Measurements from ENCODE around the gene KCTD11. TPM values are rescaled to one million over a fixed set of nuclear protein-coding genes. Genes with fewer than 3 reads are reported as not detected.

KCTD11 gene
- total and polyA plus RNA-seq, 2 experiments from 2014 or later, result 2.2 to 7.7 TPM

GRCh38 chr17:7384489-7385081, 32.6 kb downstream of the KCTD11 start:
- peak overlapping the region; percentile 81; the same call in 1 of the 2 replicates for H2AFZ ChIP-seq
- Mint-ChIP-seq H3K9me3 (no peaks in the 10 kb centered on the region), H3K27me3 (ENCODE audit: insufficient read depth, low read depth, poor library complexity) (peaks cover 37% of the 10 kb centered on the region), H3K36me3 (ENCODE audit: low read depth) (peaks cover 7% of the 10 kb centered on the region), H3K4me3 (peak overlapping the region; percentile 66), H3K27ac (no peak overlapping the region), H3K4me1 (peaks cover 21% of the 10 kb centered on the region)
- ATAC-seq (peak; percentile 6), DNase-seq (ENCODE audit: low spot score) (peak; percentile 44)
- H3K9me2 ChIP-seq (ENCODE audit: insufficient read depth), result no peaks in the 10 kb centered on the region
- TF ChIP-seq, protein P1, sequence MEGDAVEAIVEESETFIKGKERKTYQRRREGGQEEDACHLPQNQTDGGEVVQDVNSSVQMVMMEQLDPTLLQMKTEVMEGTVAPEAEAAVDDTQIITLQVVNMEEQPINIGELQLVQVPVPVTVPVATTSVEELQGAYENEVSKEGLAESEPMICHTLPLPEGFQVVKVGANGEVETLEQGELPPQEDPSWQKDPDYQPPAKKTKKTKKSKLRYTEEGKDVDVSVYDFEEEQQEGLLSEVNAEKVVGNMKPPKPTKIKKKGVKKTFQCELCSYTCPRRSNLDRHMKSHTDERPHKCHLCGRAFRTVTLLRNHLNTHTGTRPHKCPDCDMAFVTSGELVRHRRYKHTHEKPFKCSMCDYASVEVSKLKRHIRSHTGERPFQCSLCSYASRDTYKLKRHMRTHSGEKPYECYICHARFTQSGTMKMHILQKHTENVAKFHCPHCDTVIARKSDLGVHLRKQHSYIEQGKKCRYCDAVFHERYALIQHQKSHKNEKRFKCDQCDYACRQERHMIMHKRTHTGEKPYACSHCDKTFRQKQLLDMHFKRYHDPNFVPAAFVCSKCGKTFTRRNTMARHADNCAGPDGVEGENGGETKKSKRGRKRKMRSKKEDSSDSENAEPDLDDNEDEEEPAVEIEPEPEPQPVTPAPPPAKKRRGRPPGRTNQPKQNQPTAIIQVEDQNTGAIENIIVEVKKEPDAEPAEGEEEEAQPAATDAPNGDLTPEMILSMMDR (conservative IDR thresholded peaks at IDR 0.05; ENCODE audit: low read depth in 2 of 2), result no peak
- no peak for TF ChIP-seq JUNB (IDR thresholded peaks at IDR 0.05; ENCODE audit: unreplicated experiment)
- no peak for TF ChIP-seq STAT1 (IDR thresholded peaks at IDR 0.05; ENCODE audit: unreplicated experiment)
- TF ChIP-seq EZH2phosphoT487 (IDR thresholded peaks at IDR 0.05; ENCODE audit: unreplicated experiment), result no peak
- TF ChIP-seq, protein P2, sequence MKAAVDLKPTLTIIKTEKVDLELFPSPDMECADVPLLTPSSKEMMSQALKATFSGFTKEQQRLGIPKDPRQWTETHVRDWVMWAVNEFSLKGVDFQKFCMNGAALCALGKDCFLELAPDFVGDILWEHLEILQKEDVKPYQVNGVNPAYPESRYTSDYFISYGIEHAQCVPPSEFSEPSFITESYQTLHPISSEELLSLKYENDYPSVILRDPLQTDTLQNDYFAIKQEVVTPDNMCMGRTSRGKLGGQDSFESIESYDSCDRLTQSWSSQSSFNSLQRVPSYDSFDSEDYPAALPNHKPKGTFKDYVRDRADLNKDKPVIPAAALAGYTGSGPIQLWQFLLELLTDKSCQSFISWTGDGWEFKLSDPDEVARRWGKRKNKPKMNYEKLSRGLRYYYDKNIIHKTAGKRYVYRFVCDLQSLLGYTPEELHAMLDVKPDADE (IDR thresholded peaks at IDR 0.05), result no peak
- H3K4me2 ChIP-seq, result peak overlapping the region; percentile 95
- no peaks in the 10 kb centered on the region for H3K79me2 ChIP-seq (replicated peaks; ENCODE audit: insufficient read depth)
- peaks cover 17% of the 10 kb centered on the region for H3K4me1 ChIP-seq (ENCODE audit: insufficient read depth)
- H3K27me3 ChIP-seq (ENCODE audit: insufficient read depth), result peaks cover 36% of the 10 kb centered on the region
- H3F3A ChIP-seq (replicated peaks; ENCODE audit: low read depth), result peaks cover 20% of the 10 kb centered on the region; the same call in 1 of the 2 replicates
- no peak overlapping the region for H3K27ac ChIP-seq (ENCODE audit: low read depth)
- H4K20me1 ChIP-seq (replicated peaks; ENCODE audit: insufficient read depth), result no peaks in the 10 kb centered on the region; the same call in 1 of the 2 replicates
- H3K36me3 ChIP-seq (ENCODE audit: insufficient read depth), result no peaks in the 10 kb centered on the region; the same call in 1 of the 2 replicates
- H3K4me3 ChIP-seq, result peak overlapping the region; percentile 74

- Mint-ChIP-seq H3K27ac (no peak overlapping the region), H3K9me3 (no peaks in the 10 kb centered on the region), H3K36me3 (ENCODE audit: low read depth) (peaks cover 33% of the 10 kb centered on the region), H3K4me1 (peaks cover 25% of the 10 kb centered on the region), H3K27me3 (ENCODE audit: insufficient read depth, low read depth, poor library complexity) (peaks cover 19% of the 10 kb centered on the region), H3K4me3 (no peak overlapping the region)
- peaks cover 5% of the 10 kb centered on the region for H3K4me1 ChIP-seq (ENCODE audit: insufficient read depth)
- H3K27me3 ChIP-seq (ENCODE audit: insufficient read depth), result no peaks in the 10 kb centered on the region
- peaks cover 12% of the 10 kb centered on the region for H4K20me1 ChIP-seq (replicated peaks; ENCODE audit: insufficient read depth)
- no peaks in the 10 kb centered on the region for H3K79me2 ChIP-seq (replicated peaks; ENCODE audit: insufficient read depth)
- no peak for ATAC-seq
- H3K27ac ChIP-seq (ENCODE audit: low read depth), result no peak overlapping the region
- H3K36me3 ChIP-seq (ENCODE audit: insufficient read depth), result peaks cover 4% of the 10 kb centered on the region
- peaks cover 17% of the 10 kb centered on the region; the same call in 1 of the 2 replicates for H3F3A ChIP-seq (replicated peaks; ENCODE audit: low read depth)
- no peak overlapping the region for H3K4me2 ChIP-seq
- H2AFZ ChIP-seq, result no peak overlapping the region
- DNase-seq (ENCODE audit: low spot score), result no peak
- no peak overlapping the region for H3K4me3 ChIP-seq
- no peaks in the 10 kb centered on the region for H3K9me2 ChIP-seq (ENCODE audit: insufficient read depth)
- TF ChIP-seq, protein P3, sequence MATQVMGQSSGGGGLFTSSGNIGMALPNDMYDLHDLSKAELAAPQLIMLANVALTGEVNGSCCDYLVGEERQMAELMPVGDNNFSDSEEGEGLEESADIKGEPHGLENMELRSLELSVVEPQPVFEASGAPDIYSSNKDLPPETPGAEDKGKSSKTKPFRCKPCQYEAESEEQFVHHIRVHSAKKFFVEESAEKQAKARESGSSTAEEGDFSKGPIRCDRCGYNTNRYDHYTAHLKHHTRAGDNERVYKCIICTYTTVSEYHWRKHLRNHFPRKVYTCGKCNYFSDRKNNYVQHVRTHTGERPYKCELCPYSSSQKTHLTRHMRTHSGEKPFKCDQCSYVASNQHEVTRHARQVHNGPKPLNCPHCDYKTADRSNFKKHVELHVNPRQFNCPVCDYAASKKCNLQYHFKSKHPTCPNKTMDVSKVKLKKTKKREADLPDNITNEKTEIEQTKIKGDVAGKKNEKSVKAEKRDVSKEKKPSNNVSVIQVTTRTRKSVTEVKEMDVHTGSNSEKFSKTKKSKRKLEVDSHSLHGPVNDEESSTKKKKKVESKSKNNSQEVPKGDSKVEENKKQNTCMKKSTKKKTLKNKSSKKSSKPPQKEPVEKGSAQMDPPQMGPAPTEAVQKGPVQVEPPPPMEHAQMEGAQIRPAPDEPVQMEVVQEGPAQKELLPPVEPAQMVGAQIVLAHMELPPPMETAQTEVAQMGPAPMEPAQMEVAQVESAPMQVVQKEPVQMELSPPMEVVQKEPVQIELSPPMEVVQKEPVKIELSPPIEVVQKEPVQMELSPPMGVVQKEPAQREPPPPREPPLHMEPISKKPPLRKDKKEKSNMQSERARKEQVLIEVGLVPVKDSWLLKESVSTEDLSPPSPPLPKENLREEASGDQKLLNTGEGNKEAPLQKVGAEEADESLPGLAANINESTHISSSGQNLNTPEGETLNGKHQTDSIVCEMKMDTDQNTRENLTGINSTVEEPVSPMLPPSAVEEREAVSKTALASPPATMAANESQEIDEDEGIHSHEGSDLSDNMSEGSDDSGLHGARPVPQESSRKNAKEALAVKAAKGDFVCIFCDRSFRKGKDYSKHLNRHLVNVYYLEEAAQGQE (IDR thresholded peaks at IDR 0.05; ENCODE audit: unreplicated experiment), result no peak
- TF ChIP-seq JUNB (IDR thresholded peaks at IDR 0.05; ENCODE audit: unreplicated experiment), result no peak
- TF ChIP-seq, protein P1 (conservative IDR thresholded peaks at IDR 0.05; ENCODE audit: low read depth in 2 of 2), result no peak
- TF ChIP-seq NANOG (IDR thresholded peaks at IDR 0.05; ENCODE audit: borderline replicate concordance), result no peak
Measured at GRCh38 chr17:7388856-7389255, 36.9 kb downstream of the KCTD11 start.
